Large intestine (tissue), 3 donors: ENCODE measurements around the gene TMIE. TPM values are rescaled to one million over a fixed set of nuclear protein-coding genes. Genes with fewer than 3 reads are reported as not detected.

Experiments
- DNase-seq, 2 donors: peaks; one replicate each; pipeline versions ENCODE4 v3.0.0 to v3.0.0-alpha.2; 2013
- H3K27ac ChIP-seq: one replicate; pipeline ENCODE4 v1.5.1; 2013; ENCODE audit warnings: low read length
- H3K27me3 ChIP-seq: 2 replicates; pipeline ENCODE4 v1.6.1; 2013; ENCODE audit warnings: low read length; ENCODE audit not compliant: control insufficient read depth, insufficient read depth
- H3K36me3 ChIP-seq: 2 replicates; pipeline ENCODE4 v1.6.1; 2013; ENCODE audit warnings: low read length; ENCODE audit not compliant: control insufficient read depth, insufficient read depth
- H3K4me1 ChIP-seq: one replicate; pipeline ENCODE4 v1.6.1; 2013; ENCODE audit warnings: low read length; ENCODE audit not compliant: control insufficient read depth, insufficient read depth
- H3K4me3 ChIP-seq: one replicate; pipeline ENCODE4 v1.5.1; 2013; ENCODE audit warnings: low read length
- H3K9me3 ChIP-seq: one replicate; pipeline ENCODE4 v1.6.1; 2013; ENCODE audit warnings: mild to moderate bottlenecking, low read depth, low read length, moderate library complexity; ENCODE audit not compliant: control insufficient read depth
- WGBS: methylation state at CpG from one replicate; pipeline ENCODE4 v1.1.5; 2013; ENCODE audit warnings: low lambda C conversion rate; ENCODE audit not compliant: insufficient coverage; 5-methylcytosine and 5-hydroxymethylcytosine counted together
- polyA plus RNA-seq: library from polyadenylated mRNA; unstranded; fragments of 120-200 nt; gene quantifications from one replicate; pipeline ENCODE4 v1.2.1, GENCODE V29; 2013

TMIE gene
- polyA plus RNA-seq, 1 donor = 0.78 TPM

- no peak overlapping the region for H3K27ac ChIP-seq
- peaks cover 23% of the 10 kb centered on the region for H3K36me3 ChIP-seq
- H3K27me3 ChIP-seq = no peaks in the 10 kb centered on the region
- no CpG with 5 or more reads among the region's 9 CpGs for WGBS
- H3K4me3 ChIP-seq = no peak overlapping the region
- H3K9me3 ChIP-seq = no peaks in the 10 kb centered on the region
- H3K4me1 ChIP-seq = peaks cover 54% of the 10 kb centered on the region
- DNase-seq = no peak
These were observed 31.8 kb upstream of the TMIE start for GRCh38 chr3:46669191-46669999.

- WGBS = no CpG with 5 or more reads among the region's 17 CpGs
- H3K4me3 ChIP-seq = no peak overlapping the region
- no peak for DNase-seq
These were observed 30.9 kb upstream of the TMIE start for GRCh38 chr3:46670000-46670890.

GRCh38 chr3:46670891-46671427, 30.2 kb upstream of the TMIE start:
- H3K4me3 ChIP-seq = no peak overlapping the region
- peaks cover 49% of the 10 kb centered on the region for H3K4me1 ChIP-seq
- WGBS = no CpG with 5 or more reads among the region's 4 CpGs
- H3K27ac ChIP-seq = no peak overlapping the region
- H3K36me3 ChIP-seq = peaks cover 39% of the 10 kb centered on the region
- H3K27me3 ChIP-seq = no peaks in the 10 kb centered on the region
- DNase-seq = no peak
- H3K9me3 ChIP-seq = no peaks in the 10 kb centered on the region

More at GRCh38 chr3:46670000-46670890, 30.9 kb upstream of the TMIE start:
- Histone ChIP-seq H3K27me3 (no peaks in the 10 kb centered on the region), H3K27ac (no peak overlapping the region), H3K4me1 (peaks cover 55% of the 10 kb centered on the region), H3K36me3 (peaks cover 32% of the 10 kb centered on the region), H3K9me3 (no peaks in the 10 kb centered on the region)

- Histone ChIP-seq H3K36me3 (peaks cover 41% of the 10 kb centered on the region), H3K9me3 (no peaks in the 10 kb centered on the region), H3K27me3 (no peaks in the 10 kb centered on the region), H3K27ac (no peak overlapping the region), H3K4me1 (peaks cover 41% of the 10 kb centered on the region), H3K4me3 (no peak overlapping the region)
- WGBS = no CpG with 5 or more reads among the region's 25 CpGs
- no peak for DNase-seq
These were observed 29.4 kb upstream of the TMIE start for GRCh38 chr3:46671541-46672348.

GRCh38 chr3:46672349-46672695, 28.9 kb upstream of the TMIE start:
- DNase-seq = no peak
- peaks cover 45% of the 10 kb centered on the region for H3K36me3 ChIP-seq
- no peaks in the 10 kb centered on the region for H3K27me3 ChIP-seq
- peak overlapping the region; percentile 88 for H3K27ac ChIP-seq
- no peaks in the 10 kb centered on the region for H3K9me3 ChIP-seq
- peaks cover 38% of the 10 kb centered on the region for H3K4me1 ChIP-seq
- WGBS = no CpG with 5 or more reads among the region's 6 CpGs
- H3K4me3 ChIP-seq = no peak overlapping the region

- Histone ChIP-seq H3K9me3 (no peaks in the 10 kb centered on the region), H3K4me1 (peaks cover 35% of the 10 kb centered on the region), H3K36me3 (peaks cover 50% of the 10 kb centered on the region), H3K27ac (peak overlapping the region; percentile 88), H3K4me3 (no peak overlapping the region), H3K27me3 (no peaks in the 10 kb centered on the region)
- WGBS = no CpG with 5 or more reads among the region's 10 CpGs
- peak; percentile 85 to 90 for DNase-seq
These were observed 27.8 kb upstream of the TMIE start for GRCh38 chr3:46673151-46674030.

- Histone ChIP-seq H3K4me3 (no peak overlapping the region), H3K36me3 (peaks cover 50% of the 10 kb centered on the region), H3K27ac (peak overlapping the region; percentile 88), H3K9me3 (no peaks in the 10 kb centered on the region), H3K4me1 (peaks cover 28% of the 10 kb centered on the region), H3K27me3 (no peaks in the 10 kb centered on the region)
- WGBS = no CpG with 5 or more reads among the region's 12 CpGs
- no peak for DNase-seq
These were observed 27.0 kb upstream of the TMIE start for GRCh38 chr3:46674031-46674845.

GRCh38 chr3:46675426-46675825, 25.8 kb upstream of the TMIE start:
- DNase-seq = no peak
- H3K27ac ChIP-seq = no peak overlapping the region
- H3K4me1 ChIP-seq = peaks cover 28% of the 10 kb centered on the region
- no peaks in the 10 kb centered on the region for H3K9me3 ChIP-seq
- peaks cover 50% of the 10 kb centered on the region for H3K36me3 ChIP-seq
- no peak overlapping the region for H3K4me3 ChIP-seq
- no CpG with 5 or more reads among the region's 6 CpGs for WGBS
- no peaks in the 10 kb centered on the region for H3K27me3 ChIP-seq
